H1 (cell line): ENCODE data around the gene MCFD2. TPM values are rescaled to one million over a fixed set of nuclear protein-coding genes. Genes with fewer than 3 reads are reported as not detected.

Source experiments
- CTCF ChIA-PET: fragments of 300-600 bp; sonication (Branson Sonifier 250); formaldehyde crosslinking; loops from one replicate; lab custom pipeline; 2021; ENCODE audit not compliant: partially characterized antibody; lab: Charles Lee
- POLR2A ChIA-PET: fragments of 300-600 bp; sonication (Branson Sonifier 250); formaldehyde crosslinking; loops from one replicate; lab custom pipeline; 2021; ENCODE audit warnings: inconsistent platforms; ENCODE audit not compliant: partially characterized antibody; lab: Charles Lee
- DNase-seq, 2 experiments: peaks; one replicate each; pipeline versions ENCODE4 v3.0.0 to v3.0.0-alpha.2; 2010 to 2022; ENCODE audit warnings: low spot score in 2 of 2, low read depth in 1 of 2, mixed read lengths in 1 of 2
- FAIRE-seq: peaks from 2 replicates; lab custom pipeline; 2011; peaks lifted over from hg19 to GRCh38; lab: Jason Lieb, UNC
- H2AFZ ChIP-seq: 2 replicates; pipeline ENCODE4 v1.8.1; 2012; ENCODE audit warnings: low read length, inconsistent platforms
- H2AK5ac ChIP-seq: 2 replicates; pipeline ENCODE4 v1.6.1; 2013; ENCODE audit warnings: low read depth, low read length
- H2BK120ac ChIP-seq: replicated peaks from 2 replicates; pipeline ENCODE3; 2013; ENCODE audit warnings: low read depth, low read length, inconsistent platforms
- H2BK12ac ChIP-seq: 2 replicates; pipeline ENCODE4 v1.6.1; 2013; ENCODE audit warnings: low read depth, low read length
- H2BK15ac ChIP-seq: 2 replicates; pipeline ENCODE4 v1.6.1; 2013; ENCODE audit warnings: low read length
- H2BK20ac ChIP-seq: 2 replicates; pipeline ENCODE4 v1.6.1; 2013; ENCODE audit warnings: low read length
- H2BK5ac ChIP-seq: 2 replicates; pipeline ENCODE4 v1.6.1; 2013; ENCODE audit warnings: low read depth, low read length
- H3K14ac ChIP-seq: 2 replicates; pipeline ENCODE4 v1.6.1; 2013; ENCODE audit warnings: inconsistent platforms; ENCODE audit not compliant: insufficient read length
- H3K18ac ChIP-seq: 2 replicates; pipeline ENCODE4 v1.6.1; 2013; ENCODE audit warnings: low read length; ENCODE audit errors: extremely low read depth
- H3K23ac ChIP-seq: 2 replicates; pipeline ENCODE4 v1.6.1; 2013; ENCODE audit warnings: inconsistent platforms; ENCODE audit not compliant: insufficient read length
- H3K23me2 ChIP-seq: 2 replicates; pipeline ENCODE4 v1.6.1; 2013; ENCODE audit warnings: low read depth, low read length
- H3K27ac ChIP-seq: 2 replicates; pipeline ENCODE4 v1.6.1; 2011; ENCODE audit warnings: low read depth, low read length, inconsistent platforms
- H3K27me3 ChIP-seq, 4 experiments: replicated peaks in 1 of 4; 1 replicate in 1 of 4; 2 replicates in 3 of 4; pipeline versions ENCODE4 v1.6.1 to v1.8.1; 2011 to 2013; ENCODE audit warnings: low read length in 3 of 4, mild to moderate bottlenecking in 3 of 4, inconsistent platforms in 2 of 4, mixed read lengths in 2 of 4, moderate library complexity in 1 of 4; ENCODE audit not compliant: control insufficient read depth in 3 of 4, insufficient read depth in 3 of 4; ENCODE audit errors: extremely low read depth in 1 of 4
- H3K36me3 ChIP-seq, 4 experiments: 2 replicates each; pipeline versions ENCODE4 v1.6.1 to v1.8.1; 2011 to 2013; ENCODE audit warnings: mild to moderate bottlenecking in 4 of 4, low read length in 3 of 4, moderate library complexity in 2 of 4, control low read depth in 1 of 4, inconsistent platforms in 1 of 4; ENCODE audit not compliant: insufficient read depth in 4 of 4, control insufficient read depth in 2 of 4
- H3K4ac ChIP-seq: replicated peaks from 2 replicates; pipeline ENCODE3; 2013; ENCODE audit warnings: low read length, low read depth, mixed read lengths, inconsistent platforms; ENCODE audit not compliant: insufficient read length
- H3K4me1 ChIP-seq, 4 experiments: replicated peaks in 1 of 4; 1 replicate in 1 of 4; 2 replicates in 3 of 4; pipeline versions ENCODE4 v1.6.1 to v1.8.1; 2011 to 2013; ENCODE audit warnings: low read length in 3 of 4, inconsistent platforms in 2 of 4, mixed read lengths in 1 of 4; ENCODE audit not compliant: insufficient read depth in 4 of 4, control insufficient read depth in 3 of 4
- H3K4me2 ChIP-seq, 2 experiments: 2 replicates each; pipeline versions ENCODE4 v1.6.1 to v1.8.1; 2011 to 2013; ENCODE audit warnings: low read depth in 2 of 2, low read length in 2 of 2, control low read depth in 1 of 2, inconsistent platforms in 1 of 2, mild to moderate bottlenecking in 1 of 2; ENCODE audit not compliant: insufficient read depth in 1 of 2
- H3K4me3 ChIP-seq, 4 experiments: fragments of 200-600, 300-600 bp in 1 of 4; sonication (generic), shearing (Covaris generic), sonication (Bioruptor Twin) in 1 of 4; 2 replicates each; pipeline versions ENCODE4 v1.5.1 to v1.8.1; 2011 to 2016; ENCODE audit warnings: low read length in 4 of 4, low read depth in 3 of 4, control low read depth in 2 of 4, inconsistent platforms in 2 of 4, mild to moderate bottlenecking in 2 of 4, mixed read lengths in 1 of 4, moderate library complexity in 1 of 4; ENCODE audit not compliant: insufficient read depth in 2 of 4; ENCODE audit errors: extremely low read depth in 1 of 4
- H3K56ac ChIP-seq: replicated peaks from 2 replicates; pipeline ENCODE3; 2013; ENCODE audit warnings: low read depth, mild to moderate bottlenecking, mixed read lengths, low read length, inconsistent platforms; ENCODE audit not compliant: insufficient read length
- H3K79me1 ChIP-seq: 2 replicates; pipeline ENCODE4 v1.6.1; 2013; ENCODE audit warnings: low read depth, low read length, control low read depth
- H3K79me2 ChIP-seq, 2 experiments: 2 replicates each; pipeline versions ENCODE4 v1.6.1 to v1.8.1; 2012 to 2013; ENCODE audit warnings: low read length in 2 of 2, mild to moderate bottlenecking in 2 of 2, inconsistent platforms in 1 of 2; ENCODE audit not compliant: insufficient read depth in 2 of 2, control insufficient read depth in 1 of 2
- H3K9ac ChIP-seq, 4 experiments: replicated peaks in 1 of 4; 1 replicate in 1 of 4; 2 replicates in 3 of 4; pipeline versions ENCODE4 v1.6.1 to v1.8.1; 2011 to 2013; ENCODE audit warnings: low read depth in 3 of 4, low read length in 3 of 4, control low read depth in 2 of 4, mild to moderate bottlenecking in 2 of 4, moderate library complexity in 2 of 4, inconsistent platforms in 1 of 4; ENCODE audit errors: extremely low read depth in 1 of 4
- H3K9me3 ChIP-seq, 2 experiments: 2 replicates each; pipeline versions ENCODE4 v1.6.1 to v1.8.1; 2012 to 2013; ENCODE audit warnings: mild to moderate bottlenecking in 2 of 2, moderate library complexity in 2 of 2, control low read depth in 1 of 2, inconsistent platforms in 1 of 2, low read depth in 1 of 2, low read length in 1 of 2, mixed read lengths in 1 of 2; ENCODE audit not compliant: insufficient read depth in 2 of 2
- H4K20me1 ChIP-seq, 2 experiments: replicated peaks in 1 of 2; 2 replicates each; pipeline versions ENCODE3 to v1.8.1; 2011 to 2013; ENCODE audit warnings: inconsistent platforms in 2 of 2, low read length in 2 of 2, mild to moderate bottlenecking in 1 of 2; ENCODE audit not compliant: insufficient read depth in 2 of 2, control insufficient read depth in 1 of 2
- H4K5ac ChIP-seq: 2 replicates; pipeline ENCODE4 v1.6.1; 2013; ENCODE audit warnings: low read length, low read depth, mixed read lengths, inconsistent platforms; ENCODE audit not compliant: insufficient read length
- H4K8ac ChIP-seq: 2 replicates; pipeline ENCODE4 v1.8.0; 2013; ENCODE audit warnings: mild to moderate bottlenecking, moderate library complexity, low read length, inconsistent platforms; ENCODE audit not compliant: insufficient read depth; ENCODE audit errors: extremely low read depth
- H4K91ac ChIP-seq: replicated peaks from 2 replicates; pipeline ENCODE3; 2013; ENCODE audit warnings: low read length, mixed read lengths, inconsistent platforms; ENCODE audit not compliant: insufficient read length
- WGBS, 2 experiments: shearing (Covaris generic) in 1 of 2; methylation state at CpG; one replicate each; pipeline versions ENCODE4 v1.1.6 to v1.1.7; 2013 to 2015; ENCODE audit warnings: low lambda C conversion rate in 2 of 2, mixed read lengths in 2 of 2, inconsistent platforms in 1 of 2, low coverage in 1 of 2, missing lambda C conversion rate in 1 of 2; ENCODE audit not compliant: insufficient replicate concordance in 2 of 2, insufficient coverage in 1 of 2, insufficient read length in 1 of 2; ENCODE audit errors: extremely low coverage in 1 of 2, missing lambda C conversion rate in 1 of 2; 5-methylcytosine and 5-hydroxymethylcytosine counted together
- polyA plus RNA-seq, 7 experiments: library from polyadenylated mRNA; depleted of rRNA in 3 of 7; stranded (reverse) in 5 of 7; unstranded in 2 of 7; fragments of >200 nt in 5 of 7; fragments of 200-250 nt in 2 of 7; gene quantifications; 1 replicate in 5 of 7; 2 replicates in 1 of 7; 4 replicates in 1 of 7; pipeline versions ENCODE4 v1.2.1 to v1.2.3, GENCODE V29; 2011 to 2013; ENCODE audit warnings: missing spikeins in 2 of 7, mixed read lengths in 2 of 7
- total RNA-seq: library from RNA; stranded (reverse); fragmentation: NEBNext Ultra II Directional; extraction: Animal tissue kit (Norgen Biotek cat#: 25700); gene quantifications from 2 replicates; pipeline ENCODE4 v1.2.1, GENCODE V29; 2021

Gene MCFD2
- total and polyA plus RNA-seq, 2 of the 8 experiments (the other 6 are each of a cell fraction or from before 2014, with no cell fraction given): 35.2 to 76.2 TPM

DNA sequence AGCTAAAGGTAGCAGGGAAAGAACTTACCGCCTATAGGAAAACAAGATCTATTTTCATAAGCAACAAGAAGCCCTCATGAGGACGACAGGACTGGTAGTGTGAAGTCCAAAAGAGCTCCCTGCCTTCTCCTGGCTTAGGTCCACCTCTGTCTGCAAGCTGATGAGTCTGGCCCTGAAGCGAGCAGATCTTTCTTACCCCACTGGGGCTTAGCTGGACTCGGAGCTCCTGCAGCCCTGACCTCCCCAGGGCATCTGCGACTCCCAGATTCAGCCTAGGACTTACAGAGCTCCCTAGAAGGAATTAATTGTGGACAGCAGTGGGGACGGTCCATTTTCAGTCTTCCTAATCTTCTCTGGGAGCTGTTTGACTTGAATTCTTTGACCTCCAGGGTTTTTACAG, 53.7 kb downstream of the MCFD2 start:
- Histone ChIP-seq H3K27ac (no peak overlapping the region), H3K23ac (no peak overlapping the region), H3K18ac (no peak overlapping the region), H3K4me2 (no peak overlapping the region), H3K79me2 (no peaks in the 10 kb centered on the region), H3K9ac (no peak overlapping the region), H2AK5ac (no peak overlapping the region), H2BK20ac (no peak overlapping the region), H3K4me1 (no peaks in the 10 kb centered on the region), H3K14ac (no peak overlapping the region), H3K79me1 (no peaks in the 10 kb centered on the region), H2BK15ac (no peak overlapping the region), H2AFZ (no peak overlapping the region), H3K9me3 (0 out of 4 replicates have a peak, but pooled peaks cover 0 to 3% of the 10 kb centered on the region in 2 experiments), H3K4ac (no peak overlapping the region), H3K56ac (no peak overlapping the region), H2BK12ac (no peak overlapping the region), H3K23me2 (no peaks in the 10 kb centered on the region), H3K27me3 (no peaks in the 10 kb centered on the region), H4K20me1 (no peaks in the 10 kb centered on the region), H4K91ac (no peak overlapping the region), H4K5ac (no peak overlapping the region), H3K4me3 (no peak overlapping the region), H3K36me3 (no peaks in the 10 kb centered on the region), H4K8ac (no peak overlapping the region), H2BK120ac (no peak overlapping the region), H2BK5ac (no peak overlapping the region)
- 85% methylated on average over 6 of the region's 6 CpGs; no CpG with 5 or more reads in 1 of the 2 experiments for WGBS, 2 experiments
- DNase-seq (no peak), FAIRE-seq (no peak)
- CTCF ChIA-PET: interaction anchor here (0.7 to 4.5 kb wide), 7 partner anchors 12 to 496 kb away, joined by 3 to 24 read pairs (median 3); no protein-coding TSS in a partner anchor
- POLR2A ChIA-PET: no interaction called here
